Endothelial cell of umbilical vein (primary cell): ENCODE data around the gene NLRP6. TPM values are rescaled to one million over a fixed set of nuclear protein-coding genes. Genes with fewer than 3 reads are reported as not detected.

ENCODE experiments used
- BruUV-seq: library from RNA; stranded (reverse); fragments of 400-500 nt; replicated peaks from 2 replicates; lab custom pipeline; 2021; lab: Mats Ljungman, UMichigan
- CTCF ChIA-PET: fragments of 300-600, 350-600 bp; sonication (Branson Sonifier 250); formaldehyde crosslinking; loops from one replicate; lab custom pipeline; 2021; ENCODE audit warnings: antibody characterized with exemption, inconsistent platforms; lab: Charles Lee
- POLR2A ChIA-PET: fragments of 300-600, 350-600 bp; sonication (Branson Sonifier 250); formaldehyde crosslinking; loops from one replicate; lab custom pipeline; 2021; ENCODE audit warnings: antibody characterized with exemption, inconsistent platforms; lab: Charles Lee
- DNase-seq: peaks from one replicate; pipeline ENCODE4 v3.0.0-alpha.2; 2011; ENCODE audit warnings: low read depth, low spot score
- FAIRE-seq: peaks from 2 replicates; lab custom pipeline; 2011; peaks lifted over from hg19 to GRCh38; lab: Jason Lieb, UNC
- H2AFZ ChIP-seq: 2 replicates; pipeline ENCODE4 v1.6.0; 2012; ENCODE audit warnings: low read depth, low read length, control low read depth, inconsistent platforms
- H3K27ac ChIP-seq: 2 replicates; pipeline ENCODE4 v1.5.1; 2011; ENCODE audit warnings: low read depth, mild to moderate bottlenecking, control low read depth, low read length, moderate library complexity; ENCODE audit not compliant: insufficient read depth
- H3K27me3 ChIP-seq, 2 experiments: 2 replicates each; pipeline versions ENCODE4 v1.6.0 to v1.6.1; 2011; ENCODE audit warnings: low read length in 2 of 2, mixed read lengths in 1 of 2; ENCODE audit not compliant: control insufficient read depth in 2 of 2, insufficient read depth in 2 of 2
- H3K36me3 ChIP-seq, 2 experiments: 2 replicates in 1 of 2; 3 replicates in 1 of 2; pipeline ENCODE4 v1.5.1; 2011; ENCODE audit warnings: low read length in 2 of 2, mild to moderate bottlenecking in 1 of 2, moderate library complexity in 1 of 2; ENCODE audit not compliant: control insufficient read depth in 2 of 2, insufficient read depth in 2 of 2; ENCODE audit errors: extremely low read depth in 1 of 2
- H3K4me1 ChIP-seq: 3 replicates; pipeline ENCODE4 v1.5.1; 2011; ENCODE audit warnings: mild to moderate bottlenecking, low read length; ENCODE audit not compliant: control insufficient read depth, insufficient read depth; ENCODE audit errors: extremely low read depth
- H3K4me2 ChIP-seq: 2 replicates; pipeline ENCODE4 v1.6.1; 2011; ENCODE audit warnings: low read length, control low read depth, mixed read lengths; ENCODE audit not compliant: insufficient read depth
- H3K4me3 ChIP-seq, 3 experiments: fragments of 200-600 bp in 1 of 3; sonication (generic), shearing (Covaris generic) in 1 of 3; replicated peaks in 1 of 3; 2 replicates each; pipeline ENCODE4 v1.5.1; 2011 to 2016; ENCODE audit warnings: control low read depth in 3 of 3, low read length in 3 of 3, mild to moderate bottlenecking in 2 of 3, inconsistent platforms in 1 of 3, low read depth in 1 of 3, moderate library complexity in 1 of 3; ENCODE audit not compliant: insufficient read depth in 1 of 3
- H3K79me2 ChIP-seq: 2 replicates; pipeline ENCODE4 v1.6.0; 2012; ENCODE audit warnings: low read length, inconsistent platforms; ENCODE audit not compliant: control insufficient read depth, insufficient read depth
- H3K9ac ChIP-seq: replicated peaks from 2 replicates; pipeline ENCODE3; 2011; ENCODE audit warnings: low read length, control low read depth; ENCODE audit not compliant: insufficient read depth; ENCODE audit errors: extremely low read depth
- H3K9me1 ChIP-seq: replicated peaks from 3 replicates; pipeline ENCODE4 v1.6.0; 2011; ENCODE audit warnings: mild to moderate bottlenecking, low read length; ENCODE audit not compliant: control insufficient read depth, insufficient read depth; ENCODE audit errors: extremely low read depth
- H3K9me3 ChIP-seq: replicated peaks from 2 replicates; pipeline ENCODE4 v1.5.1; 2012; ENCODE audit warnings: low read length, inconsistent platforms; ENCODE audit not compliant: control insufficient read depth, insufficient read depth
- H4K20me1 ChIP-seq: replicated peaks from 2 replicates; pipeline ENCODE3; 2011; ENCODE audit warnings: mild to moderate bottlenecking, low read length; ENCODE audit not compliant: control insufficient read depth, insufficient read depth; ENCODE audit errors: extremely low read depth
- CTCF ChIP-seq, 2 donors: IDR thresholded peaks; 1 replicate in 1 of 2; 2 replicates in 1 of 2; pipeline ENCODE4 v1.5.1; 2011; ENCODE audit warnings: low read length in 2 of 2, mild to moderate bottlenecking in 2 of 2, moderate library complexity in 2 of 2, control low read depth in 1 of 2, inconsistent platforms in 1 of 2, low read depth in 1 of 2; ENCODE audit not compliant: insufficient read depth in 1 of 2; ENCODE audit errors: extremely low read depth in 1 of 2
- EZH2 ChIP-seq: IDR thresholded peaks from 2 replicates; pipeline ENCODE4 v1.6.1; 2012; ENCODE audit warnings: borderline replicate concordance, low read depth, mild to moderate bottlenecking, moderate library complexity, low read length, inconsistent platforms; ENCODE audit not compliant: severe bottlenecking
- FOS ChIP-seq: IDR thresholded peaks from 2 replicates; pipeline ENCODE4 v1.6.1; 2011; ENCODE audit warnings: mild to moderate bottlenecking, low read length, moderate library complexity, borderline replicate concordance; ENCODE audit not compliant: insufficient read depth
- GATA2 ChIP-seq: IDR thresholded peaks from 2 replicates; pipeline ENCODE4 v1.7.0; 2011; ENCODE audit warnings: low read depth, mild to moderate bottlenecking, moderate library complexity, mixed read lengths, low read length; ENCODE audit not compliant: insufficient read length, insufficient read depth
- JUN ChIP-seq: IDR thresholded peaks from 2 replicates; pipeline ENCODE4 v1.6.1; 2011; ENCODE audit warnings: borderline replicate concordance, low read depth; ENCODE audit not compliant: insufficient read length, insufficient read depth
- MAX ChIP-seq: IDR thresholded peaks from 2 replicates; pipeline ENCODE4 v1.6.1; 2011; ENCODE audit not compliant: insufficient read depth, insufficient read length
- MYC ChIP-seq: IDR thresholded peaks from one replicate; pipeline ENCODE4 v1.6.1; 2011; ENCODE audit warnings: mild to moderate bottlenecking, low read depth, low read length
- POLR2A ChIP-seq: IDR thresholded peaks from 2 replicates; pipeline ENCODE4 v1.6.1; 2012; ENCODE audit warnings: low read depth, mild to moderate bottlenecking, control low read depth, low read length
- POLR2AphosphoS5 ChIP-seq: IDR thresholded peaks from 2 replicates; pipeline ENCODE4 v1.6.1; 2012; ENCODE audit warnings: low read depth, mild to moderate bottlenecking, control low read depth, low read length, moderate library complexity; ENCODE audit not compliant: insufficient read depth
- dilution Hi-C: fragments of 300-500 bp; cut with MboI; formaldehyde crosslinking; loops from one replicate; pipeline ENCODE4 v1.15.0; 2019; ENCODE audit warnings: low sequenced_read_pairs; ENCODE audit not compliant: extremely low pct_ligation_motif_present
- intact Hi-C: fragments of 100-400 bp; cut with micrococcal nuclease; formaldehyde crosslinking; loops from one replicate; pipeline ENCODE4 v1.10.0; 2022
- polyA plus RNA-seq, 4 experiments: library from polyadenylated mRNA; depleted of rRNA in 3 of 4; stranded (reverse) in 3 of 4; unstranded in 1 of 4; fragments of >200 nt; gene quantifications; 2 replicates each; pipeline versions ENCODE4 v1.2.1 to v1.2.3, GENCODE V29; 2011 to 2012; ENCODE audit warnings: missing spikeins in 1 of 4
- total RNA-seq: library from RNA; stranded (reverse); gene quantifications from 2 replicates; pipeline ENCODE4 v1.2.3, GENCODE V29; 2021

The NLRP6 gene
- total and polyA plus RNA-seq, 2 donors (not counting 3 experiments of a cell fraction or from before 2014, with no cell fraction given): not detected

GRCh38 chr11:272195-272930 is 5.8 kb upstream of the NLRP6 start:
- Histone ChIP-seq H3K4me2 (no peak overlapping the region), H4K20me1 (no peaks in the 10 kb centered on the region), H3K9me1 (no peaks in the 10 kb centered on the region), H3K4me3 (no peak overlapping the region), H2AFZ (no peak overlapping the region), H3K27me3 (peaks cover 14 to 20% of the 10 kb centered on the region in 2 experiments), H3K9me3 (no peaks in the 10 kb centered on the region), H3K27ac (no peak overlapping the region), H3K4me1 (no peaks in the 10 kb centered on the region), H3K9ac (no peak overlapping the region), H3K79me2 (no peaks in the 10 kb centered on the region), H3K36me3 (no peaks in the 10 kb centered on the region)
- intact Hi-C loops: no loop called here
- POLR2A ChIA-PET: no interaction called here
- no TSS peak for BruUV-seq
- no peak for TF ChIP-seq FOS
- no peak for TF ChIP-seq GATA2
- no peak for TF ChIP-seq JUN
- no peak for TF ChIP-seq CTCF (IDR thresholded peaks at IDR 0.05; ENCODE audit: extremely low read depth in 1 of 2, insufficient read depth in 1 of 2, low read depth in 1 of 2, low read length in 2 of 2)
- no peak for TF ChIP-seq POLR2AphosphoS5
- TF ChIP-seq EZH2: no peak
- TF ChIP-seq MYC: no peak
- TF ChIP-seq POLR2A: no peak
- no peak for TF ChIP-seq MAX
- dilution Hi-C loops: no loop called here
- CTCF ChIA-PET: interaction anchor here (2.6 kb wide), 1 partner anchor 22 kb away, joined by 10 read pairs; no protein-coding TSS in a partner anchor
- FAIRE-seq (no peak), DNase-seq (no peak)
